ENCODE measurements around the gene ZMYM1.
"Not testable (repeated sequence)": the region's sequence is repeated elsewhere in the genome, so short reads cannot be mapped to it uniquely, and the experiment has no call there.

Gene ZMYM1

GRCh38 chr1:35079003-35079930, at the start of gene ZMYM1:
TSS of gene ZMYM1 (plus strand) at chr1:35079385. CDS start at chr1:35093988, 14,603 bp downstream.
- peak; percentile 79 for DNase-seq (ENCODE audit: low spot score)

- DNase-seq (ENCODE audit: low spot score), result no peak
These were observed 49.4 kb upstream of the ZMYM1 start for GRCh38 chr1:35029761-35030160.

GRCh38 chr1:35030338-35030737, 48.8 kb upstream of the ZMYM1 start:
- DNase-seq (ENCODE audit: low spot score), result peak; percentile 0

GRCh38 chr1:35030756-35031446, 48.3 kb upstream of the ZMYM1 start:
- DNase-seq (ENCODE audit: low spot score), result peak; percentile 44

- DNase-seq (ENCODE audit: low spot score), result no peak
These were observed 46.8 kb upstream of the ZMYM1 start for GRCh38 chr1:35032384-35032739.

GRCh38 chr1:35033346-35033745, 45.8 kb upstream of the ZMYM1 start:
- no peak for DNase-seq (ENCODE audit: low spot score)

GRCh38 chr1:35036621-35037020, 42.6 kb upstream of the ZMYM1 start:
- DNase-seq (ENCODE audit: low spot score), result no peak

GRCh38 chr1:35037206-35037605, 42.0 kb upstream of the ZMYM1 start:
- DNase-seq (ENCODE audit: low spot score), result no peak

GRCh38 chr1:35038723-35039122, 40.5 kb upstream of the ZMYM1 start:
- no peak for DNase-seq (ENCODE audit: low spot score)

- DNase-seq (ENCODE audit: low spot score), result no peak
These were observed 35.7 kb upstream of the ZMYM1 start for GRCh38 chr1:35043498-35043897.

- DNase-seq (ENCODE audit: low spot score), result no peak
These were observed 34.8 kb upstream of the ZMYM1 start for GRCh38 chr1:35044431-35044830.

- DNase-seq (ENCODE audit: low spot score), result no peak
These were observed 32.5 kb upstream of the ZMYM1 start for GRCh38 chr1:35046730-35047129.

- DNase-seq (ENCODE audit: low spot score), result no peak
These were observed 31.9 kb upstream of the ZMYM1 start for GRCh38 chr1:35047188-35047858.

- no peak for DNase-seq (ENCODE audit: low spot score)
These were observed 30.1 kb upstream of the ZMYM1 start for GRCh38 chr1:35049116-35049515.

GRCh38 chr1:35053433-35053832, 25.8 kb upstream of the ZMYM1 start:
- no peak for DNase-seq (ENCODE audit: low spot score)

GRCh38 chr1:35054282-35054681, 24.9 kb upstream of the ZMYM1 start:
- not testable (repeated sequence) for DNase-seq (ENCODE audit: low spot score)

GRCh38 chr1:35058321-35058720, 20.9 kb upstream of the ZMYM1 start:
- not testable (repeated sequence) for DNase-seq (ENCODE audit: low spot score)

- DNase-seq (ENCODE audit: low spot score), result no peak
These were observed 20.2 kb upstream of the ZMYM1 start for GRCh38 chr1:35058988-35059387.

GRCh38 chr1:35062518-35063196, 16.5 kb upstream of the ZMYM1 start:
- DNase-seq (ENCODE audit: low spot score), result peak; percentile 8

GRCh38 chr1:35064265-35064664, 14.9 kb upstream of the ZMYM1 start:
- no peak for DNase-seq (ENCODE audit: low spot score)

- no peak for DNase-seq (ENCODE audit: low spot score)
These were observed 9.4 kb upstream of the ZMYM1 start for GRCh38 chr1:35069746-35070145.

- no peak for DNase-seq (ENCODE audit: low spot score)
These were observed 5.8 kb upstream of the ZMYM1 start for GRCh38 chr1:35073265-35073811.

Data from globus pallidus (tissue), 1 donor.